SK-N-SH (cell line): Measurements from ENCODE around the gene OR2S2. TPM values are rescaled to one million over a fixed set of nuclear protein-coding genes. Genes with fewer than 3 reads are reported as not detected.

Source experiments
- CTCF ChIA-PET: fragments of 300-600, 350-600 bp; formaldehyde crosslinking; extraction: SDS; loops from one replicate; lab custom pipeline; 2021; lab: Yijun Ruan, JAX
- POLR2A ChIA-PET: fragments of 350-600 bp; sonication (Branson Sonifier 250); formaldehyde crosslinking; extraction: SDS; loops from one replicate; lab custom pipeline; 2020; ENCODE audit warnings: antibody characterized with exemption, inconsistent platforms; lab: Yijun Ruan, JAX
- DNase-seq: peaks from one replicate; pipeline ENCODE4 v3.0.0; 2012
- H2AFZ ChIP-seq: fragments of 200-600 bp; sonication (generic); 2 replicates; pipeline ENCODE4 v1.8.1; 2016; ENCODE audit warnings: antibody characterized with exemption, mild to moderate bottlenecking, low read depth
- H3F3A ChIP-seq: fragments of 200-600 bp; sonication (generic); replicated peaks from 2 replicates; pipeline ENCODE3; 2016; ENCODE audit warnings: antibody characterized with exemption, mild to moderate bottlenecking; ENCODE audit not compliant: insufficient read depth
- H3K27ac ChIP-seq, 2 experiments: fragments of 200-500 bp in 1 of 2; fragments of 200-600 bp in 1 of 2; sonication (Bioruptor generic) in 1 of 2; sonication (generic), shearing (Covaris generic) in 1 of 2; 2 replicates each; pipeline versions ENCODE4 v1.5.1 to v1.6.1; 2014 to 2016; ENCODE audit warnings: low read depth in 2 of 2, inconsistent platforms in 1 of 2, low read length in 1 of 2, mild to moderate bottlenecking in 1 of 2, mixed read lengths in 1 of 2
- H3K27me3 ChIP-seq: fragments of 200-600 bp; sonication (generic), shearing (Covaris generic); 2 replicates; pipeline ENCODE4 v1.6.1; 2016; ENCODE audit warnings: mixed run types; ENCODE audit not compliant: insufficient read depth
- H3K36me3 ChIP-seq, 2 experiments: fragments of 200-500 bp in 1 of 2; fragments of 200-600 bp in 1 of 2; sonication (Bioruptor generic) in 1 of 2; sonication (generic) in 1 of 2; replicated peaks in 1 of 2; 2 replicates each; pipeline versions ENCODE3 to v1.5.1; 2014 to 2016; ENCODE audit warnings: low read length in 1 of 2, mild to moderate bottlenecking in 1 of 2; ENCODE audit not compliant: insufficient read depth in 2 of 2, control insufficient read depth in 1 of 2
- H3K4me1 ChIP-seq, 2 experiments: fragments of 200-500 bp in 1 of 2; fragments of 200-600 bp in 1 of 2; sonication (Bioruptor generic) in 1 of 2; sonication (generic), shearing (Covaris generic) in 1 of 2; 2 replicates each; pipeline versions ENCODE4 v1.5.1 to v1.6.1; 2014 to 2016; ENCODE audit warnings: low read depth in 1 of 2, low read length in 1 of 2, mixed run types in 1 of 2; ENCODE audit not compliant: insufficient read depth in 2 of 2, control insufficient read depth in 1 of 2
- H3K4me2 ChIP-seq: fragments of 200-600 bp; sonication (generic), shearing (Covaris generic); 2 replicates; pipeline ENCODE4 v1.6.1; 2017; ENCODE audit warnings: mixed run types
- H3K4me3 ChIP-seq, 2 experiments: fragments of 200-500 bp in 1 of 2; fragments of 200-600 bp in 1 of 2; sonication (Bioruptor generic) in 1 of 2; sonication (generic), shearing (Covaris generic) in 1 of 2; 2 replicates each; pipeline versions ENCODE4 v1.5.1 to v1.8.1; 2014 to 2016; ENCODE audit warnings: low read depth in 2 of 2, inconsistent platforms in 1 of 2, low read length in 1 of 2, mild to moderate bottlenecking in 1 of 2, mixed read lengths in 1 of 2, moderate library complexity in 1 of 2
- H3K79me2 ChIP-seq: fragments of 200-600 bp; sonication (generic); 2 replicates; pipeline ENCODE4 v1.8.1; 2017; ENCODE audit warnings: mild to moderate bottlenecking; ENCODE audit not compliant: insufficient read depth
- H3K9ac ChIP-seq: fragments of 200-600 bp; sonication (generic); 2 replicates; pipeline ENCODE4 v1.6.1; 2017; ENCODE audit warnings: mixed run types
- H3K9me2 ChIP-seq: fragments of 200-600 bp; sonication (generic); 2 replicates; pipeline ENCODE4 v1.6.1; 2017; ENCODE audit warnings: mixed run types
- H3K9me3 ChIP-seq: fragments of 200-600 bp; sonication (generic); 2 replicates; pipeline ENCODE4 v1.6.1; 2017; ENCODE audit warnings: mixed run types, mild to moderate bottlenecking, moderate library complexity
- H4K20me1 ChIP-seq: fragments of 200-600 bp; sonication (generic); 2 replicates; pipeline ENCODE4 v1.6.1; 2017; ENCODE audit warnings: mild to moderate bottlenecking, mixed run types; ENCODE audit not compliant: insufficient read depth
- CHD2 ChIP-seq: fragments of 150-350 bp; IDR thresholded peaks from 2 replicates; pipeline ENCODE4 v1.6.1; 2018; ENCODE audit warnings: low read length; ENCODE audit not compliant: partially characterized antibody
- ELF1 ChIP-seq: IDR thresholded peaks from 2 replicates; pipeline ENCODE4 v1.4.0; 2012
- FOXM1 ChIP-seq: IDR thresholded peaks from 2 replicates; pipeline ENCODE4 v1.4.0; 2012; ENCODE audit warnings: low read depth, mild to moderate bottlenecking
- GATA2 ChIP-seq: sonication (generic); formaldehyde crosslinking; IDR thresholded peaks from 2 replicates; pipeline ENCODE4 v1.5.0; 2020; ENCODE audit warnings: mild to moderate bottlenecking, missing genetic modification reagents
- JUND ChIP-seq: IDR thresholded peaks from 2 replicates; pipeline ENCODE4 v1.4.0; 2012
- MAX ChIP-seq: IDR thresholded peaks from 2 replicates; pipeline ENCODE4 v1.4.0; 2012; ENCODE audit warnings: low read depth
- MEF2A ChIP-seq: IDR thresholded peaks from 2 replicates; pipeline ENCODE4 v1.4.0; 2012; ENCODE audit warnings: low read depth, borderline replicate concordance
- NFIC ChIP-seq: IDR thresholded peaks from 2 replicates; pipeline ENCODE4 v1.4.0; 2012; ENCODE audit warnings: borderline replicate concordance
- POLR2AphosphoS5 ChIP-seq: IDR thresholded peaks from 2 replicates; pipeline ENCODE4 v1.6.1; 2012; ENCODE audit warnings: low read depth, low read length
- RAD21 ChIP-seq: IDR thresholded peaks from 2 replicates; pipeline ENCODE4 v1.6.1; 2012; ENCODE audit warnings: mild to moderate bottlenecking, low read length
- RFX5 ChIP-seq: IDR thresholded peaks from 2 replicates; pipeline ENCODE4 v1.6.1; 2012; ENCODE audit warnings: mild to moderate bottlenecking, improper control_type of control experiment, low read length
- SIN3A ChIP-seq: IDR thresholded peaks from 2 replicates; pipeline ENCODE4 v1.6.1; 2012; ENCODE audit warnings: low read depth, mild to moderate bottlenecking, low read length, moderate library complexity, borderline replicate concordance
- SMC3 ChIP-seq: IDR thresholded peaks from 2 replicates; pipeline ENCODE4 v1.6.1; 2012; ENCODE audit warnings: low read depth, low read length, improper control_type of control experiment
- TCF12 ChIP-seq: IDR thresholded peaks from 2 replicates; pipeline ENCODE4 v1.4.0; 2012
- TEAD4 ChIP-seq: IDR thresholded peaks from 2 replicates; pipeline ENCODE4 v1.4.0; 2012; ENCODE audit warnings: mild to moderate bottlenecking, borderline replicate concordance; ENCODE audit not compliant: insufficient read depth
- USF2 ChIP-seq: fragments of 150-350 bp; IDR thresholded peaks from 2 replicates; pipeline ENCODE4 v1.6.1; 2017; ENCODE audit warnings: antibody characterized with exemption, low read length, low read depth, borderline replicate concordance
- ZBTB33 ChIP-seq: IDR thresholded peaks from 2 replicates; pipeline ENCODE4 v1.4.0; 2012; ENCODE audit warnings: low read depth, borderline replicate concordance
- WGBS: methylation state at CpG from one replicate; pipeline ENCODE4 v1.1.6; 2017; ENCODE audit warnings: low lambda C conversion rate; 5-methylcytosine and 5-hydroxymethylcytosine counted together
- polyA plus RNA-seq, 3 experiments: library from polyadenylated mRNA; depleted of rRNA; stranded (reverse); fragments of >200 nt; gene quantifications; 2 replicates each; pipeline ENCODE4 v1.2.3, GENCODE V29; 2012

Gene OR2S2
- polyA plus RNA-seq, 1 of the 3 experiments (the other 2 are of a cell fraction) = not detected

- peaks cover 41% of the 10 kb centered on the region for H3F3A ChIP-seq
Observed at GRCh38 chr9:35933550-35934067, 24.3 kb downstream of the OR2S2 start.

GRCh38 chr9:35932735-35933134 lies 25.2 kb downstream of the OR2S2 start:
- H3K4me2 ChIP-seq = no peak overlapping the region
- H3K36me3 ChIP-seq = no peaks in the 10 kb centered on the region
- no peaks in the 10 kb centered on the region for H3K27me3 ChIP-seq
- H3K9ac ChIP-seq = no peak overlapping the region
- no peaks in the 10 kb centered on the region for H3K79me2 ChIP-seq
- 96% methylated on average over 3 of the region's 3 CpGs for WGBS
- no peak for DNase-seq
- ChIA-PET CTCF (interaction anchor here (1.0 to 2.9 kb wide), 3 partner anchors 13 to 91 kb away, joined by 4 to 9 read pairs (median 4); no protein-coding TSS in a partner anchor), POLR2A (no interaction called here)
- peaks cover 0 to 22% of the 10 kb centered on the region in 2 experiments; a peak in 3 of 4 replicates for H3K4me1 ChIP-seq
- peaks cover 47% of the 10 kb centered on the region for H3F3A ChIP-seq
- peak overlapping the region; percentile 75; the same call in 1 of the 2 replicates for H2AFZ ChIP-seq
- H3K9me2 ChIP-seq = no peaks in the 10 kb centered on the region
- H3K4me3 ChIP-seq = no peak overlapping the region
- H3K27ac ChIP-seq = no peak overlapping the region
- H3K9me3 ChIP-seq = no peaks in the 10 kb centered on the region
- no peaks in the 10 kb centered on the region for H4K20me1 ChIP-seq
- TF ChIP-seq ZBTB33 = no peak
- TF ChIP-seq SIN3A = no peak
- TF ChIP-seq RAD21 = no peak
- TF ChIP-seq FOXM1 = no peak
- no peak for TF ChIP-seq MAX
- no peak for TF ChIP-seq SMC3
- no peak for TF ChIP-seq NFIC
- TF ChIP-seq ELF1 = no peak
- no peak for TF ChIP-seq MEF2A
- no peak for TF ChIP-seq CHD2
- no peak for TF ChIP-seq TCF12
- no peak for TF ChIP-seq JUND
- TF ChIP-seq TEAD4 = no peak
- TF ChIP-seq USF2 = no peak

More at GRCh38 chr9:35933550-35934067, 24.3 kb downstream of the OR2S2 start:
- Histone ChIP-seq H3K36me3 (no peaks in the 10 kb centered on the region), H4K20me1 (no peaks in the 10 kb centered on the region), H3K27ac (peak overlapping the region in 1 of 2 experiments; percentile 44; a peak in 2 of 4 replicates), H3K79me2 (no peaks in the 10 kb centered on the region), H3K27me3 (no peaks in the 10 kb centered on the region), H3K4me1 (peaks cover 0 to 22% of the 10 kb centered on the region in 2 experiments; a peak in 3 of 4 replicates), H3K9me3 (no peaks in the 10 kb centered on the region), H2AFZ (peak overlapping the region; percentile 75; the same call in 1 of the 2 replicates), H3K4me3 (no peak overlapping the region), H3K9me2 (no peaks in the 10 kb centered on the region), H3K4me2 (no peak overlapping the region), H3K9ac (peak overlapping the region; percentile 13; the same call in 1 of the 2 replicates)
- DNase-seq = no peak
- TF ChIP-seq RFX5 = no peak
- TF ChIP-seq MAX = no peak
- no peak for TF ChIP-seq GATA2 (CRISPR knock-in tag)
- no peak for TF ChIP-seq POLR2AphosphoS5
- no peak for TF ChIP-seq ZBTB33
- no peak for TF ChIP-seq ELF1
- POLR2A ChIA-PET = no interaction called here
- 70% methylated on average over 4 of the region's 4 CpGs for WGBS
- CTCF ChIA-PET = interaction anchor here (1.5 to 2.9 kb wide), 2 partner anchors 12 to 21 kb away, joined by 4 to 9 read pairs; no protein-coding TSS in a partner anchor
